ENCODE measurements around the gene MEIS1.

DNA sequence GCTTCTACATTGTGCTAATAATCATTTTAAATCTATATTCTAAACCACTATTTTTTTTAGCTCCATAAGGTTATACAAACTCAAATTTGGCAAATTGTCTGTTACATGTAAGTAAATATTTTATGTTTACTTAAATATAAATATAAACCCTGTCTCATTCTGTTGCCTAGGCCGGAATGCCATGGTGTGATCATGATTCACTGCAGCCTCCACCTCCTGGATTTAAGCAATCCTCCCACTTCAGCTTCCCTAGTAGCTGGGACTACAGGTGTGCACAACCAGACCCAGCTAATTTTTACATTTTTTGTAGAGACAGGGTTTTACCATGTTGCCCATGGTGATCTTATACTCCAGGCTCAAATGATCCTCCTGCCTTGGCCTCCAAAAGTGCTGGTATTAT lies 124.7 kb downstream of the MEIS1 start:
- TF ChIP-seq, protein P1, sequence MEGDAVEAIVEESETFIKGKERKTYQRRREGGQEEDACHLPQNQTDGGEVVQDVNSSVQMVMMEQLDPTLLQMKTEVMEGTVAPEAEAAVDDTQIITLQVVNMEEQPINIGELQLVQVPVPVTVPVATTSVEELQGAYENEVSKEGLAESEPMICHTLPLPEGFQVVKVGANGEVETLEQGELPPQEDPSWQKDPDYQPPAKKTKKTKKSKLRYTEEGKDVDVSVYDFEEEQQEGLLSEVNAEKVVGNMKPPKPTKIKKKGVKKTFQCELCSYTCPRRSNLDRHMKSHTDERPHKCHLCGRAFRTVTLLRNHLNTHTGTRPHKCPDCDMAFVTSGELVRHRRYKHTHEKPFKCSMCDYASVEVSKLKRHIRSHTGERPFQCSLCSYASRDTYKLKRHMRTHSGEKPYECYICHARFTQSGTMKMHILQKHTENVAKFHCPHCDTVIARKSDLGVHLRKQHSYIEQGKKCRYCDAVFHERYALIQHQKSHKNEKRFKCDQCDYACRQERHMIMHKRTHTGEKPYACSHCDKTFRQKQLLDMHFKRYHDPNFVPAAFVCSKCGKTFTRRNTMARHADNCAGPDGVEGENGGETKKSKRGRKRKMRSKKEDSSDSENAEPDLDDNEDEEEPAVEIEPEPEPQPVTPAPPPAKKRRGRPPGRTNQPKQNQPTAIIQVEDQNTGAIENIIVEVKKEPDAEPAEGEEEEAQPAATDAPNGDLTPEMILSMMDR (conservative IDR thresholded peaks at IDR 0.05 in 1 of 2, IDR thresholded peaks at IDR 0.05 in 1 of 2; ENCODE audit: low read depth in 1 of 2, low read length in 2 of 2) = no peak
- TF ChIP-seq EZH2 (IDR thresholded peaks at IDR 0.05; ENCODE audit: low read length, missing control alignments) = no peak
